ENCODE data around the gene ALDOB.
A peak's percentile ranks its signal among the peaks of the same experiment; 100 is the strongest.

Gene ALDOB

DNA sequence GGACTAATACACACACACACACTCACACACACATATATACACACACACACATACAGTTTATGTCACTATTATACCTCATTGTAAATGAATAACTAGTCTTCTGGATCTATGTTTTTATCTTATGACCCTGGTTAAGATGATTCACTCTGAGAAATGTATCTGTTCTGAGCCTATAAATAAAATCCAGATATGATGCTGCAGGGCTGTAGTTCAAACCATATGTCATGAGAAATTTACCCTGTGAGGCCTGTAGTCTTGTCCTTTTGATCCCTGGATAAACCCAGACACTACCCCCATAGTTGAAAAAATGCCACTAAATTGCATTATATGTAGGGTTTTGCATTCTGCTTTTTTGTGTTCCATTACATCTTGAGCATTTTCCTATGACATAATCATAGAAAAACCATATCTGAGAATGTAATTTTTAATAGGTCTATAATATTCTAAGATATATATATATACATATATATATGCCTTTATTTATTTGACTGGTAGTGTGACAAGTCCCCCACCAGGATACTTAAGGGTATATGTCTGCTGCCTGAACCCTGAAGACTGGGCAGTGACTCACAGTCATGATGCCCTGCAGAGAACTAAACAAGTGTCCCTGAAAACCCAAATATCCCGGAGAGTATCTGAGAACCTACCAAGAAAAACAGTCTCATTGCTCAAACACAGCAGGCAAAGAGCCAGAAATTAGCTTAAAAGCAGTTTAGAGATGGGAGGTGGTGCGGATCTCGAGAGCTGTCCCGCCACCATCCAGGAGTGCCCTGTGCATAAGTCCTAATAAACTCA, 18.4 kb upstream of the ALDOB start:
- DNase-seq: no peak

GRCh38 chr9:101451498-101451897, 15.9 kb upstream of the ALDOB start:
- no peak for DNase-seq

- DNase-seq: no peak
These were observed 15.4 kb upstream of the ALDOB start for GRCh38 chr9:101450931-101451330.

DNA sequence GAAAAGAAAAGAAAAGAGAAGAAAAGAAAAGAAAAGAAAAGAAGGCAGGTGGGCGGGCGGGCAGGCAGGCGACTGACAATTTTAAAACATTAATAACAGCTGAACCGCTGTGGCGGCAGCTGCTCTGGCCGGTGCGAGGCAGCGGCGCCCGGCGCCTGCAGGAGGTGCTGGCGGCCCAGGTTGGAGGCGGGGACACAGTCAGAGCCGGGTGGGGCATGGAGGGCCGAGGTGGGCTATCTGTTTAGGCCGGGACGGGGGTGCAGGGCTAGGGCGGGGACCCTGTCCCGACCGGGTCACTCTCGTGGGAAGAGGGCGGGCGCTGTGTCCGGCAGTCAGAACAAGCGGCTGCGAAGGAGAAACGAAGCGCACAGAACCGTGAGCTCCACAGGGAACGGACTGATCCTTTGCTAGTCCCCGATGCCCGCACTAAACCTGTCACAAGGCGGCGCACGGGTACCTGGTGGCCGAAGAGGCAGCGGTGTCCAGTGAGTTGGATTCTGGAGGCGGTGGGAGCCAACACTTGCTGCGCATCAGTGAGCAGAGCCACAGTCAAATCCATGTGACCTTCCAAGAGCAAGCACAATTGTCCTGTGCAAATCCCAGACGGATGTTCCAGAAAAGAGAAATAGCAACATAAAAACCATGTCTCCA, 13.6 kb upstream of the ALDOB start:
- peak; percentile 65 for DNase-seq

GRCh38 chr9:101448680-101449070, 13.1 kb upstream of the ALDOB start:
- no peak for DNase-seq

DNA sequence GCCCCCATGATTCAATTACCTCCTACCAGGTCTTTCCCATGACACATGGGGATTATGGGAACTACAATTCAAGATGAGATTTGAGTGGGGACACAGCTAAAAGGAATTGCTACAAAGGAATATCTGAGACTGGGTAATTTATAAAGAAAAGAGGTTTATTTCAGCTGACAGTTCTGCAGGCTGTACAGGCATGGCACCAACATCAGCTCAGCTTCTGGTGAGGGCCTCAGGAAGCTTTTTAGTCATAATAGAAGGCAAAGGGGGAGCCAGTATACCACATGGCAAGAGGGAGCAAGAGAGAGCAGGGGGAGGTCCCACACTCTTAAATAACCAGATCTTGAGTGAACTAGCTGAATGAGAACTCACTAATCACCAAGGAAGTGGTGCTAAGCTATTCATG, 11.2 kb upstream of the ALDOB start:
- DNase-seq: no peak

- DNase-seq: no peak
These were observed 9.9 kb upstream of the ALDOB start for GRCh38 chr9:101445353-101446029.

- peak; percentile 96 for DNase-seq
These were observed 7.8 kb upstream of the ALDOB start for GRCh38 chr9:101443364-101443771.

GRCh38 chr9:101442736-101443135, 7.2 kb upstream of the ALDOB start:
- no peak for DNase-seq

GRCh38 chr9:101442318-101442717, 6.7 kb upstream of the ALDOB start:
- DNase-seq: no peak

GRCh38 chr9:101440714-101441230, 5.2 kb upstream of the ALDOB start:
- no peak for DNase-seq

DNA sequence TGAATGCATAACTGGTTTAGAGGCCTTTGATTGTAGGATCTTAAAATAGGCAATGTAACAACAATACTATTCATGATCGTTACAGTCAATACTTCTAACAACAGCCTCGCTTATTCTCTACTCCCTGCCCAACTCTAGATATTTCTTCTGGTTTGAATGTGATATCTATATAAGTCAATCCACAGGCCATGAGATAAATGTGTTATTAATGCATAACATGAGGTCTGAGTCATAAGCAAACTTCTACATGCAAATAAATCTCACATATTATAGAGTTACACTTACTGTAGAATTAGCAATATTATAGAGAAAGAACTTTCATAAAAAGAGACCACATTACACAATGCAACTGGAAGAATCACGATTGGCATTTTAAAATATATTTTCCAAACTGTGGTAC, 2.9 kb upstream of the ALDOB start:
- DNase-seq: no peak

GRCh38 chr9:101437806-101438232, 2.2 kb upstream of the ALDOB start:
- DNase-seq: no peak

GRCh38 chr9:101434998-101435397, 576 bp downstream of the ALDOB start:
- no peak for DNase-seq

- DNase-seq: no peak
These were observed 2.3 kb downstream of the ALDOB start for GRCh38 chr9:101433229-101433628.

DNA sequence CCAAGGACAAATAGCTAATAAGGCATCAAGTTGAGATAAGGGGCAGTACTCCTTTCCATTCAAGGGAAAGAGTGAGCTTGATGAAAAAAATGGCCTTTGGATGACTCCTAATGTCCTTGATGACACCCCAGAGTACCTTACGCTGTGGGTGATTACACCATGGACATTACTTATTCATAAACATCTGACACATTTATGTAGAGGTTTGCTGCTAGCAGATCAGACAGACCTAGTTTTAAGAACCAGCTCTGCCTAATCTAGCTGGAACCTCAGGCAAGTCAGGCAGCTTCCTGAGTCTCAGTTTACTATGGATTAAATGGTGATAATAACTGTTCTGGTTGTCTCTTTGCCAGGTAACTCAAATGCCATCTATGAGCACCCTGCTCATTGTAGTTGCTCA, 2.8 kb downstream of the ALDOB start:
- no peak for DNase-seq

DNA sequence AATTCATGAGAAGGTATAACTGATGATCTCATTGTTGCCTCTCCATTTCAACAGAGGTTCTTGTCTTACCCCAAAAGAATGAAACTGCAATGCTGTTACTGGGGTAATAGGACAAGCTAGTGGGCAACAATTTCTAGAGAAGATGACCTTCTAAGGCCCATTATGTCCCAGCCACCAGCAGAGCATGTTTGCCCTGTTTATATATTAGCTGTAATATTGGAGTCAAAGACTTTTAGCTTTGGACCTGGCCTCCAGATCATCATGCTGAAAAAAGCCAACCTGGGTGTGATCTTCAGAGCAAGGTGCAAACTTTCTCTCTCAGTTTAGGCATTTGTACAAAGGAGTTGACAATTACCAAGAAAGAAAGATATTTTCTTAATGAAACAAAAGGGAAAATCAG, 3.4 kb downstream of the ALDOB start:
- no peak for DNase-seq

DNA sequence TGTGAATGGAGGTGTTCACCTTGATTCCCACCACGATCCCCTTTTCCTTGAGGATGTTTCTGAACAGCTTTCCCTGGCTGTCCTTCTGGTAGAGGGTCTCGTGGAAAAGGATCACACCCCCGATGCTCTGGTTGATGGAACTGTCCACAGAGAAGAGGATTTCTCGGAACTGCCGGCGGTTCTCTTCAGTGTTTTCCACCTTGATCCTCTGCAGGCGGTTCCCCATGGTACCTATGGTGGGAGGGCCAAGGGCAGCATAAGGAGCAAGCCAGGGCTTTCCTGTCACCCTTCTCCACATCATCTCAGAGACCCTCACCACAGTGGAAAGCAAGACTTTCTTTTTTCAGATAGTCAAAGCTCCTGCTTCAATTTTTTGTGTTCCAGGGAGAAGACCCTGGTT, 5.8 kb downstream of the ALDOB start:
- no peak for DNase-seq

DNA sequence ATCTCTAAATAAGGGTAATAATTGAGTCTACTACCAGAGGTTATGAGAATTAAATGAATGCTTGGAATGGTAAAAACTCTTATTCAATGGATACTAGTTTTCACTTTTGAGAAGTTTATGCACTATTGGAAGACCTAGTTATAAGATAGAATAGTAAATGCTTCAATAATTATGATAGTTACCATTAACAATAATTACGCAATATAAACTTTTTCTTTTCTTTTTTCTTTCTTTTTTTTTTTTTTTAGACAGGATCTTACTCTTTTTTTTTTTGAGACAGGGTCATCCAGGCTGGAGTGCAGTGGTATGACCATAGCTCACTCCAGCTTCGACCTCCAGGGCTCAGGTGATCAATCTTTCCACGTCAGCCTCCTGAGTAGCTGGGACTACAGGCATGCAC, 6.7 kb downstream of the ALDOB start:
- no peak for DNase-seq

- no peak for DNase-seq
These were observed 7.5 kb downstream of the ALDOB start for GRCh38 chr9:101427957-101428655.

DNA sequence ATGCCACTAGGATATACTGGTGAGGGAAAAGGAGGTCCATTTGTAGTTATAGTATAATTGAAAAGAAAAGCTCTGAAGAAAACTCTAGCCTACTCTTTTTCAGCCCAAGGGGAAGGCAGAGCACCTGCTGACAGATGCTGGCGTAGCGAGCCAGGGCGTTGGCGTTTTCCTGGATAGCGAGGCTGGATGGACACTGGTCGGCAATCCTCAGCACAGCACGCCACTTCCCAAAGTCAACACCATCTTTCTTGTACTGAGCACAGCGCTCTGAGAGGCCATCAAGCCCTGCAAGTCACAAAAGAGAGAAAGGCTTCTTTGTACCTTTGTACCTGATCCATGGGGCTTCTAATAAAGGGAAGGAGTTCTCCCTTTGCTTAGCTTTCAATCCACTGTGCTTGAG, 8.2 kb downstream of the ALDOB start:
- DNase-seq: no peak

DNA sequence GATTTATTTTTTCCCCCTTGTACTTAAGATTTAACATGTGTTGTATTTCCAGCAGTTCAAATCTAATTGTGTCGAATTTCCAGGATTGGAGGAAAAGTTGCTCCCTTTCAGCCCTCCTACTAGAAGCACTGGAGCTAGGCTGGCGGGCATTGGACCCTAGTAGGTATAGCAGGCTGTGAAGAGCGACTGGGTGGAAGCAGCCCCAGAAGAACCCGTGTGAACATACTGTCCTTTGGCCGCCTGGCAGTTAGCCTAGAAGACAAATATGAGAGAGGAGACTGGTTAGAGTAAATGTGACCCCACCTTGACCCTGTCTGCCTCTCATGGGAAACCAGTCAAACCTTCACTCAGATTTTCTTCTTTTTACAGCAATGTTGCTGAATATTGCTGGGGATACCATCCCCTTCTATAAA, 13.9 kb downstream of the ALDOB start:
- no peak for DNase-seq

DNA sequence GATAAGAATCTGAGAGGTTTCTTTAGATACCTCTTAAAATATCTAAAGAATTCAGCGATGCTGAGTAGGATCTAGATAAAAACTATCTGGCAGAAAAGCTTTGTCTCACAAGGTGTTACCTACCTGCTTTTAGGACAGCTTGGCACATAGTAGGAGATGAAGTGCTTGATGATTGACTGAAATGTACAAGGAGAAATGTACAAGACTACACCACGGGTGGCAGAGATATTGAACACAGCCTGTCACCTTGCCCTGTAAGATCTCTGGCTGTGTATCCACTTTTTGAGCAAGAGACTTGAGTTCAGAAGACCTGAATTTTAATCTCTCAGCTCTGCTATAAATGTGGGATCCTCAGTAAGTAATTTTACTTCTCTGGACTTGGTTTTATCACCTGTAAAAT, 15.7 kb downstream of the ALDOB start:
- DNase-seq: no peak
